HG02642 (cell line): Measurements from ENCODE around the gene ARHGAP12.

Experiments
- ATAC-seq: cut with Tn5 transposase; IDR thresholded peaks from one replicate; pipeline ENCODE4 v1.9.1; 2021; ENCODE audit warnings: mild to moderate bottlenecking; ENCODE audit not compliant: unreplicated experiment, poor library complexity

ARHGAP12 gene

DNA sequence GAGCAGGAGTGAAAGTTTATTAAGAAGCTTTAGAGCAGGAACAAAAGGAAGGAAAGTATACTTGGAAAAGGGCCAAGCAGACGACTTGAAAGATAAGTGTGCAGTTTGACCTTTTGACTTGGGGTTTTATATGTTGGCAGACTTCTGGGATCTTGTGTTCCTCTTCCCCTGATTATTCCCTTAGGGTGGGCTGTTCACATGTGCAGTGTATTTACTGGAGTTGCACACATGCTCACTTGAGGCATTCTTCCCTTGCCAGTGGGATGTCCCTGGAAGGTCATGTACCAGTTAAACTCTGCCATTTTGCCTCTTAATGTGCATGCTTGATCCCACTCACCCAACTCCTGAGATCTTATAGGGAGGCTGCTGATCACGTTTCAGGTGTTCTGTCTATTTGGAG is 23.4 kb upstream of the ARHGAP12 start:
- no peak for ATAC-seq

GRCh38 chr10:31949266-31949665 is 20.6 kb upstream of the ARHGAP12 start:
- ATAC-seq, result no peak

DNA sequence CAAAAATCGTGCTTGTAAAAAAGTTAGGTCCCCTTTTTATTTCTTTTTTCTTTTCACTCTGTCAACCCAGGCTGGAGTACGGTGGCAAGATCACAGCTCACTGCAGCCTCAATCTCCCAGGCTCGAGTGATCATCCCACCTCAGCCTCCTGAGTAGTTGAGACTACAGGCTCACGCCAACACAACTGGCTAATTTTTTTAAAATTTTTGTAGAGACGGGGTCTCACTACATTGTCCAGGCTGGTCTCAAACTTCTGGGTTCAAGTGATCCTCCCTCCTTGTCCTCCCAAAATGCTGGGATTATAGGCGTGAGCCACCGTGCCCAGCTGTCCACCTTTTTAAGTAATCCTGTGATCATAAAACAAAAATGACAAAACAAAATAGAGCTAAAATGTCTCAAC is 19.4 kb upstream of the ARHGAP12 start:
- no peak for ATAC-seq

DNA sequence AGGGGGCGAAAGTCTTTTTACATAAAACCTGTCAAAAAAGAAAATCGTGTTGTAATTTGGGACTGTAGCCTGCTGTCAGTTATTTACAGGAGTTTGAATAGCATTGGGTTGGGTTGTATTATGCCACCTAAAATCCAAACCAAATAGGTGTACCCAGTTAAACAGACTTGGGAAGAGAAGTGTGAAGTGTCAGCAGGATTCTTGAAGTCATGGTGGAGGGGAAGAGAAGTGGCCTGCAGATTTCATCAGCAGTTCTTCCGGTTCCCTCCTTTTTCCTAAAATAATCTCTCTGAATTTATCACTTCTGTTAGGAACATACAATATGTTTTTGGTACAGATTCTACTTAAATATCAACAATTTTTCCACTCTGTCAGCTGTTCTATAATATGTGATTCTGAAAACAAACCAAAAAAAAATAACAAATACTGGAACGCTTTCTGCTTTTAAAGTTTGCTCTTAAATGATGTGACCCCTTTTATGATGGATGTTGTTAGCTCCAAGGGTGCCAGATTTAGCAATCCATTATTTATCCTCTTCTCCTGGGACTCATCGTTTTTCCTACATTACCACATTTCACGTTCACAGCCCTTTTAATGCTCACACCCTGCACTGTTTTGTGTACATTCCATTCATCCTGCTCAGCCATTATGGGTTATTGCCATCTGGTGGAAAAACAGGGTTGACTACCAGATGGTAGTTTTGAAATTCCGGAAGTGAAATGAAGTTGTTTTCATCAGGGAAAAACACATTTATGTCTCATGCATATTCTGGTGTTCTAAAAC is 18.7 kb upstream of the ARHGAP12 start:
- ATAC-seq, result no peak

DNA sequence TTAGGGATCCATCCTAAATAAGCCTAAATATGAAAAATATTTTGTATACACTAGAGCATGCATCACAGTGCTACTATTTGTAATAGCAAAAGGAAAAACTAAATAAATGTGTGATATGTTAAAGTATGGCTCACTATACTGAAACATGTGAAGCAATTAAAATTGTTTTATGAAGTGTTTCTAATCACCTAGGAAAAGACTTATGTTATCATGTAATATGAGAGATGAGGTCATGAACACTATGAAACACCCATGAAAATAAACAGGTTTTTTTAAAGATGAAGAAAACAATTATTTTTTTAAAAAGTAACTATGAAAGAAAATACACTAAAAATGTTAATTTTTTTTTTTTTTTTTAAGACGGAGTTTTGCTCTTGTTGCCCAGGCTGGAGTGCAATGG is 16.8 kb upstream of the ARHGAP12 start:
- no peak for ATAC-seq

DNA sequence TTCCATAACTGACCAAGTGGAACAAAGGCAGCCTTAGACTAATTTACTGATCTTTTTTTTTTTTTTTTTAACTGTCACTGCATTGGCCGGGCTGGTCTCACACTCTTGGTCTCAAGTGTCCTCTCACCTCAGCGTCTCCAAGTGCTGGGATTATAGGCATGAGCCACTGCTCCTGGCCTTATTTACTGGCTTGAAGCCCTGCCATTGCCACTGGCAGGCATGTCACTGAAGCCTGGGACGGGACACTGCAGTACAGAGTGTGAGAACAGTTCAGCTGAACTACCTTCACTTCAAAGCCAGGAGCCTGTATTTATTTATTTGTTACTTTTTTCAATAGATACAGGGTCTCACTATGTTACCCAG is 15.4 kb upstream of the ARHGAP12 start:
- no peak for ATAC-seq

DNA sequence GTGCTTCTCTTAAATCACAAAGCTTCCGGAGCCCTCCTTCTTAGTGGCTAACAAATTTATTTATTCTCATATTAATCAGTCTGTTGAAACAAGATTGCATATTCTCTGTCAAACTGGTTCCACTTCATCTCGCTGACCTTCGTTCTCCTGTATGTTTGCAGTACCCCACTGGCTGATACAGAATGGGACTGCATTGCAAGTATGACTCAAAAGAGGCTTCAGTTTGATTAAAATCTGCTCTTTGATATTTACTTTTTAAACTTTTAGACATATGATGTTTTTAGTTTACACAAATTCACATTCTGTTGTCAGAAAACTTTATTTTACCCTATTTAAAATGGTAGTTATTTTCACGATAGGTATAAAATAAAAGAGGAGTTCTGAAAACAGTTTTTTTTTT is 14.3 kb upstream of the ARHGAP12 start:
- ATAC-seq, result no peak

DNA sequence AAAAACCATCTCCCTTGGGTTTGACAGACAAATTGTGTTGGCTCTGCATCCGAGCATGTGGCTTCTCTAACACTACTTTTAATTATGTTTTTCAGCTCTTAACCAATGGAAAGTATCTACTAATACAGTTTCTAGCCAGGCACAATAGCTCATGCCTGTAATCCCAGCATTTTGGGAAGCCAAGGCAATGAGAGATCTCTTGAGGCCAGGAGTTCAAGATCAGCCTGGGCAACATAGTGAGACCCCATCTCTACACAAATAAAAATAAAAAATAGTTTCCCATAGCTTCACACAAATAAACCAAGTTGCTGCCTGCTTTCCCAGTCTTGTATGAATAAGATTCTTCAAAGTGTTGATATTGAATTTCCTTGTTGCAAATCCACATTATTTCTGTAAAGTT is 13.8 kb upstream of the ARHGAP12 start:
- no peak for ATAC-seq

DNA sequence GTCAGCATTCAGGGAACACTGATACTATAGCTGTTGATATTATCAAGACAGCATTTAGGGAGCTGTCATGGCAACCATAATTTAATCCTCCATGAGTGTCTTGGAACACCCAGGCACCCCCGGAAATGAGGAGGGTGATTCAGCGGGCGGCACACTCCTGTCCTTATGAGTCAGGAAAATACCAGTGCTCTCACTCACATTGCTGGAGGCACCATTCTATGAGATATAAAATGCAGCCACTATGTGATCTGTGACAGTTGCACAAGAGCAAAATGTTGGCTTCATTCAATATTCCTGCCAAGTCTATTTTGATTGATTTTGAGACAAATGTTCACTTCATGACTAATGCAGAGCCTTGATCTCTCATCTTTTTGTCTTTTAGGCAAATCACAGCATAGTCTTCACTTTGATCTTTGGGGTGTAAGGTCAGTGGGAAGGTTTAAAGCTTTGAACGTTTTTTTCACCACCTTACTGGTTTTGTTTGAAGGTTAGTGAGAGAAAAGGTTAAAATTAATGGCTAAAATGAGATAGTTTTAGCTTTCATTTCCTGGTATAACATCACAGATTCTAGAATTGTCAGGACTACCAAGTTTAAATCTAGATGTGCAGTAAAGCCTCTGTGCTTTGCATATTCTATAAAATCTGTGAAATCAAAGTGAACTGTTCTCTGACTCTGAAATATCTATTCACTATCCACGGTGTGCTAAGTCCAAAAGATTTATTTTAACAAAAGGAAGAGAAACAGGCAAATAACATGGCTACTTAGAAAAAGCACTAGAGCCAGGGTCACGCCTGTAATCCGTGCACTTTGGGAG is 12.4 kb upstream of the ARHGAP12 start:
- ATAC-seq, result no peak

- no peak for ATAC-seq
Observed at GRCh38 chr10:31939797-31940708, 11.4 kb upstream of the ARHGAP12 start.

DNA sequence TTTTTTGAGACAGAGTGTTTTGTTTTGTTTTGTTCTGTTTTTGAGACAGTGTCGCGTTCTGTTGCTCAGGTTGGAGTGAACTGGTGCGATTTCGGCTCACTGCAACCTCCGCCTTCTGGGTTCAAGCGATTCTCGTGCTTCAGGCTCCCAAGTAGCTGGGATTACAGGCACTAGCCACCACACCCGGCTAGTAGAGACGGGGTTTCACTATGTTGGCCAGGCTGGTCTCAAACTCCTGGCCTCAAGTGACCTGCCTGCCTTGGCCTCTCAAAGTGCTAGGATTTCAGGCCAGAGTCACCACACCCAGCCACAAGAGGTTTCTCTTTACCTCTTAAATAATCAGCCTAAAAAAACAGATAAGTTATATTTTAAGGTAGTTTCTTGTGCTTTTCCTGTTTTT is 8.7 kb upstream of the ARHGAP12 start:
- no peak for ATAC-seq

GRCh38 chr10:31936933-31937332 is 8.3 kb upstream of the ARHGAP12 start:
- ATAC-seq, result no peak

DNA sequence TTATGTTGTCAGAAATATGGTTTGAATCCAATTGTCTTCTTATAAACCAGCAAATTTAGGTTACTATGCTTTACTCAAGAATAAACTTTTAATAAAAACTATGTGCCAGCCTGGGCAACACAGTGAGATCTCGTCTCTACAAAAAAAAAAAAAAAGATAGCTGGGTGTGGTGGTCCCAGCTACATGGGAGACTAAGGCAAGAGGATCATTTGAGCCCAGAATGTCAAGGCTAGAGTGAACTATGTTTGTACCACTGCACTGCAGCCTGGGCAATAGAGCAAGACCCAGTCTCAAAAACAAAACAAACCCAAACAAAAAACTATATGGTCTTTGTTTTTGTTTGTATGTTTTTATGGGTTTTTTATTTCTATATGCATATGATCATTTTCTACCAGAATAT is 7.5 kb upstream of the ARHGAP12 start:
- no peak for ATAC-seq

DNA sequence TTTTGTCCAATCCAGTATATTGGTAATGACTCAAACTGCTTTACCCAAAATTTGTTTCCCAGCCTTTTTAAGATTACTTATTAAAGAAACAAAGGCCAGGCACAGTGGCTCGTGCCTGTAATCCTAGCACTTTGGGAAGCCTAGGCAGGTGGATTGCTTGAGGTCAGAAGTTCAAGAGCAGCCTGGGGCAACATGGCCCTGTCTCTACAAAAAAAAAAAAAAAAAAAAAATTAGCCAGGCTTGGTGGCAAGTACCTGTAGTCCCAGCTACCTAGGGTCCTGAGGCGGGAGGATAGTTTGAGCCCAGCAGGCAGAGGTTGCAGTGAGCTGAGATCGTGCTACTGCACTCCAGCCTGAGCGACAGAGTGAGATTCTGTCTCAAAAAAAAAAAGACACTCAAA is 7.0 kb upstream of the ARHGAP12 start:
- ATAC-seq, result no peak

DNA sequence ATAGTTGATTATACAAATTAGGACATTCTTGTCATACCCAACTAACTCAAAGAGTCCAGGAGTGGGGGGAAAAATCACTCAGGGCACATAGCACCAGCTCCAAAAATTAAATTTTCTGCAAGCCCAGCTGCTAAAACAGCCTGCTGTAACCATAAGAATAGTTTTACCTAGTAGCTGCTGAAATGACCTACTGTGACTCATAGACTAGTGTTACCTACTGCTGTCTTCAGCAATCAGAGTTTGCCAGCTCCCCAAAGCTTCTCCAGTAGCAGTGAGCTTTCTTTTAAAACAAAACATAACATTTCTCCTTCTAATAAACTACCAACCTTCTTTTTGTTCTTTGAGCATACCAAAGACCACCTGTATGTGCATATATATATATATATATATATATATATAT is 4.2 kb upstream of the ARHGAP12 start:
- ATAC-seq, result no peak

DNA sequence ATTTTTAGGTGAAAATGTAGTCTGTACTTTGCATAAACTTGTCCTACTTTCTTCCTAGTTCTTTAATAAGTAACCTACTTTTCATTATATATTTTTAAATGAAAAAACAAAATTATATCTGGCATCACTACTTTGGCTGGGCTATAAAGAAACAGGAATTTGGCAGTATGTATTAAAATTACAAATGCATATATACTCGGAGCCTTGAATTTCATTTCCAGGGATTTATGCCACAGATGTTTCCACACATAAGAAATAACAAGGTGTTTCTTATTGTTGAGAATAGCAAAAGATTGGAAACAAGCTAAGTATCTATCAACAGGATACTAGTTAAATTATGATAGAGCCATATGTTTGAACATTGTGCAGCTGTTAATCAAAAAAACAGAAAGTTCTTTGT is 2.2 kb upstream of the ARHGAP12 start:
- no peak for ATAC-seq

GRCh38 chr10:31930023-31930751 is 1.6 kb upstream of the ARHGAP12 start:
- ATAC-seq, result peak; percentile 33

DNA sequence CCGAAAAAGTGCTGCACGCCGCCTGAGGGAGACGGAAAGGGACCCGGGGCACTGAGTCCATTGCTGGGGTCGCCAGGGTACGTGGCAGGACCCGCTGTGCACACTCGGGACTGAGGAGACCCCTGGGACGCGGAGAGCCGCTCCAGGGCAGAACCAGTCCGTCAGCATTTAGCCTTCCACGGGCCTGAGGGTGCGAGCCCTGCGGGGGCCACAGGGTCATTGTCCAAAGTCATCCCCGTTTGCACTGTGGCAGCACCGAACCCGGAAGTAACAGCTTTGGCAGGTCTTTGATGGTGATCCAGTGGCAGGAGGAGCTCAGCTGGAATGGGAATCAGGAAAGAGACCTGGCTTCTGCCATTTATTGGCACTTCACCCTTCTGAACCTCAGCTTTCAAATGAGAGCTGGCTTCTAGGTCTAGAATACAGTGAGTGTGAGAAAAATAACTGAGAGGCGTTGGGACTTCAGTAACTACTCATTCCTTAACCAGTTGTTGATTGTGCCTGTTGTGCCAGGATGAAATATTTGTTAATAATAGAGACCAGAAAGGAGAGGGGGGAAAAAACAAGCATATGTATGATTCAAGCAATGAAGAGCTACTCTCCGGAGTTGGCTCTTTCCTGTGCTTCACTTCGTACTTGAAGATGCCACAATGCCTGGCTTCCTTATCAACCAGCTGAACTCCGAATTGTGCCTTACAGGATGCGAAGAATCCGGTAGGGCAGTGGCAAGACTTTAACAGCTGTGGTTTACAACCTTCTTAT is 811 bp upstream of the ARHGAP12 start:
- peak; percentile 20 for ATAC-seq

GRCh38 chr10:31927884-31928548 is 615 bp downstream of the ARHGAP12 start:
- ATAC-seq, result peak; percentile 40
